GM18519 (cell line): ENCODE measurements around the gene HNMT.
"Not testable (repeated sequence)": the region's sequence is repeated elsewhere in the genome, so short reads cannot be mapped to it uniquely, and the experiment has no call there.

Experiments
- ATAC-seq: cut with Tn5 transposase; IDR thresholded peaks from one replicate; pipeline ENCODE4 v1.9.1; 2021; ENCODE audit warnings: mild to moderate bottlenecking, moderate library complexity; ENCODE audit not compliant: unreplicated experiment, low FRiP score

Gene HNMT

GRCh38 chr2:138036522-138036921 lies 72.2 kb downstream of the HNMT start:
- ATAC-seq = no peak

DNA sequence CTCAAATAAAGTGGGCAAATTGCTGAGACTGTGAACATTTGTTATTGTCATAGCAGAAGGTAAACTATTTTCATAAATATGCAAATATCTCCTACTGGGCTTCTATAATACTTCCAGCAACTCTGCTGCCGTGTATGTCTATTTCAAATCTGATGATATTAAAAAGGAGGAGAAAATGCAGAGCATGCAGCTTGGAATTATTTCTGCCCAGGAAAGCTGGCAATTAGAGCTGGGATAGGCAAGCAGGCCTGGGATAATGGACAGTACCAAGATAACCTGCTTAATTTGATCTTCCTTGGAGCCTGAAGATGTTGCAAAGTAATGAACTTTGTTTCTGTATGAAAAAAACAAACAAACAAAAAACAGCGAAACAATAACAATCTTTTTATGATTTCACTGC lies 72.8 kb downstream of the HNMT start:
- no peak for ATAC-seq

DNA sequence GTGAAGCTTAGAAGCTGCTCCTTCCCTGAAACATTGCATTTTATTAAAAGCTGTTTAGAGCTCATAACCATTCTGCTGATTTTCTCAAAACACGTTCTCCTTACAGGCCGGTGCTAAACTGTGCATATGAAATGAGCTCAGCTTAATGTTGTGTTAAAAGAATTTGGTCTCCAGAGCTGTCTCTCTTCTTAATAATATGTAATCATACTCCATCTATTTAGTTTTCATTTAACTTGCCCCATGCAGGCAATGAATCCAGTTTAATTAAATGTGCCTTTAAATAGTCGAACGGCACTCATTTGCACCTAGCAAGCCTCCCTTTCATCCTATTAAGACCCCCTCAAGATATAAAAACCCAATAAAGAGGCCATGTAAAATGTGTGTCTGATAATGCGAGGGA lies 76.3 kb downstream of the HNMT start:
- ATAC-seq = no peak

DNA sequence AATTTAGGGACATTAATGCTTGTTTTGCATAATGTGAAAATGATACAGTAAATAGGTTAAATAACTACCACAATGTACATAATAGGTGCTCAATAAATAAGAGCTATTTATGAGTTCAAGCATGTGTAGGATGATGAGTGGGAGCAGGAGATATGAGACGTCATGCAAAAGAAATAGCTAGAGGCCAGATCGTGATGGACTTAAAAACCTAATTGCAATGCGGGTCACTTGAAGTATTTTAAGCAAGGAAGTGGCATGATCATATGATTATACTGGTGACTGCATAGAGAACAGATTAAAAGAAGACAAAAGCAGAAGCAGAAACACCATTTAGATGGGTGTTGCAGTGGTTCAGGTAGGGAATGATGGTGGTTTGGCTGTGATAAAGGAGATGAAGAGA lies 78.0 kb downstream of the HNMT start:
- ATAC-seq = no peak

- not testable (repeated sequence) for ATAC-seq
Measured at GRCh38 chr2:138043588-138043987, 79.3 kb downstream of the HNMT start.

DNA sequence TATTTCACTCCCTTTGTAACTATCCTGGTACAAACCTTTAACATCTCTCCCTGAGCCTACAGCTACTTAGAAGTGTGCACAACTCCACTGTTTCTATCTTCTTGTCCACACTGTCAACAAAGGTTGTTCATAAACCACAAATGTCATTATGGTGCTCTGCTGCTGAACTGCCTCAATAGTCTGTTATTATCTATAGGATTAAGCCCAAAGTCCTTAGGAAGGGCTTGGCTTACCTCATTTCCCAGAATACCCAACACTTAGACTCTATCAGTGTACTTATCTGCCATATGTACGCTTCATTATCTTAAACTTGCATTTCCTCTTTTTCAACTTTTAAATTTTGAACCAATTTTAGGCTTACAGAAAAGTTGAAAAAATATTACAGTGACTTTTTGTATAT lies 94.2 kb downstream of the HNMT start:
- no peak for ATAC-seq

DNA sequence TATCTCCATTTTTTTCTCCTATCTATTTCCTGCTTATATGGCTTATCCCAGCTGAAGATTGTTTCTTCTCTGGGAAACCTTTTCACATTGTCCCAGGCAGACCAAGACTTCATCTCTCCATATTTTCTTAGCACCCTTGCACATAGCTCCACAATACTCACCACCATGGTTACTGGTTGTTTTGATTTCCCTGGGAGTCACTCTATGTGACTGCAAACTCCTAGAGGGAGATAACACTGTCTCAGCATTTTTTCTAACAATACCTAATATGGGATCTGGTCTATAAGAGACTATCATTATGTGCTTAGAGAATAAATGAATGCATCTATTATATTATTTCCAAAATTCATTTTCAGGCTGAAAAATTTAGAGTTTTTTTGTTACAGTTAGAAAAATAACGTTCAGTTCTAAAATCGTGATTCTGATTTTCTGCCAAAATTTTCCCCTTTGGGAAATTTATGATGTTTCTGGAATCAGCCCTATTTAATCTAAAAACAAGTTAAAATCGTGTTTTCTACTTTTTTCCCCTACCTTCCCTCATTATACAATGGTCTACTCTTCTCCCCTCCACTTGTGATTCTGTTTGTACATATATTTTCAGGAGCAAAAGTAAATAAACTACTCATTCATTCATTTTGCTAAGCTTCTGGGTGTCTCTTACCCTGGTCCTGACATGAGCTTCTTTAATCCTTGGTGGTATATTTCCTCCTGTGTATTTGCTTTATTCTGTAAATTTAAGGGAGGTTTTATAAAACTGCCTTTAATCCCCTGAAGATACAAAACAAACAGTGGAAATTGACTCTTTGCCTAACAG lies 95.4 kb downstream of the HNMT start:
- ATAC-seq = no peak

GRCh38 chr2:138060301-138060635 lies 96.0 kb downstream of the HNMT start:
- no peak for ATAC-seq

- no peak for ATAC-seq
Measured at GRCh38 chr2:138061961-138062360, 97.7 kb downstream of the HNMT start.

DNA sequence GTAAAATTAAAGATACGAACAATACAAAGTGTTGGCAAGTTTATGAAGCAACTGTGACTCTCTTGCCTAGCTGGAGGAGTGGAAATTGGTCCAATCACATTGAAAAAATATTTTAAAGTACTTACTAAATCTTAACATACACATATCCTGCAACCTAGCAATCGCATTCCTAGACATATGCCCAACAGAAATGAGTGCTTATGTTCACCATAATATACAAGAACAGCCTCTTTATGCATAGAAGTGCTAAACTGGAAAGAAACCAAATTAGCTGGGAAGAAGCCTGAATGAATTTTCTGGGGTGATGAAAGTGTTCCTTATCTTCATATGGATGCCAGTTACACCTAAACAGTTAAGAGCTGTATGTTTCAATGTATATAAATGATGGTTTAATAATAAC lies 98.9 kb downstream of the HNMT start:
- ATAC-seq = no peak
